Limb (tissue), 2 donors: ENCODE results near the gene NCOR1.

Experiments
- DNase-seq, 2 donors: peaks; one replicate each; pipeline ENCODE4 v3.0.0-alpha.2; 2016; ENCODE audit errors: extremely low spot score in 2 of 2

Gene NCOR1

GRCh38 chr17:16036261-16036660 is 179.1 kb downstream of the NCOR1 start:
- DNase-seq: no peak

- DNase-seq: no peak
Measured at GRCh38 chr17:16033729-16034349, 181.5 kb downstream of the NCOR1 start.

- DNase-seq: no peak
Measured at GRCh38 chr17:16027708-16028584, 187.4 kb downstream of the NCOR1 start.

- DNase-seq: no peak
Measured at GRCh38 chr17:16026895-16027294, 188.4 kb downstream of the NCOR1 start.

- no peak for DNase-seq
Measured at GRCh38 chr17:16025202-16025601, 190.1 kb downstream of the NCOR1 start.

GRCh38 chr17:16023881-16024280 is 191.5 kb downstream of the NCOR1 start:
- DNase-seq: no peak

GRCh38 chr17:16019347-16019746 is 196.0 kb downstream of the NCOR1 start:
- DNase-seq: no peak

- no peak for DNase-seq
Measured at GRCh38 chr17:16013943-16014407, 201.4 kb downstream of the NCOR1 start.

GRCh38 chr17:16007439-16007838 is 207.9 kb downstream of the NCOR1 start:
- no peak for DNase-seq

- DNase-seq: no peak
Measured at GRCh38 chr17:16005636-16006035, 209.7 kb downstream of the NCOR1 start.

GRCh38 chr17:16003841-16004240 is 211.5 kb downstream of the NCOR1 start:
- no peak for DNase-seq

- no peak for DNase-seq
Measured at GRCh38 chr17:16002708-16003260, 212.6 kb downstream of the NCOR1 start.

GRCh38 chr17:16001226-16001897 is 214.0 kb downstream of the NCOR1 start:
- no peak for DNase-seq

- peak in 1 of 2 donors; percentile 20 for DNase-seq
Measured at GRCh38 chr17:15999974-16000827, 215.1 kb downstream of the NCOR1 start.

GRCh38 chr17:15999141-15999973 is 216.0 kb downstream of the NCOR1 start, which contains the start of the genes TTC19 and ZSWIM7:
TTC19 (plus strand) TSS chr17:15999824; CDS start chr17:15999849, 25 bp downstream.
ZSWIM7 (minus strand) TSS chr17:15999704; CDS start chr17:15999594, 110 bp downstream.
- peak; percentile 93 to 98 for DNase-seq

GRCh38 chr17:15998031-15998562 is 217.2 kb downstream of the NCOR1 start:
- no peak for DNase-seq

- DNase-seq: no peak
Measured at GRCh38 chr17:15996322-15996721, 219.0 kb downstream of the NCOR1 start.

- DNase-seq: no peak
Measured at GRCh38 chr17:15981646-15982580, 233.4 kb downstream of the NCOR1 start.
